GM23248 (cell line): ENCODE measurements around the gene MBP. TPM values are rescaled to one million over a fixed set of nuclear protein-coding genes. Genes with fewer than 3 reads are reported as not detected.

Experiments used
- DNase-seq: peaks from one replicate; pipeline ENCODE4 v3.0.0-alpha.2; 2015
- H2AFZ ChIP-seq: fragments of 200-600 bp; sonication (generic); 2 replicates; pipeline ENCODE4 v1.6.1; 2016; ENCODE audit warnings: antibody characterized with exemption
- H3F3A ChIP-seq: fragments of 200-600 bp; sonication (generic); 2 replicates; pipeline ENCODE4 v1.6.1; 2016; ENCODE audit warnings: mild to moderate bottlenecking, antibody characterized with exemption, mixed run types; ENCODE audit not compliant: insufficient read depth
- H3K27ac ChIP-seq: fragments of 200-600 bp; sonication (generic); 2 replicates; pipeline ENCODE4 v1.5.1; 2016; ENCODE audit warnings: mild to moderate bottlenecking
- H3K27me3 ChIP-seq: fragments of 200-600 bp; sonication (generic); replicated peaks from 2 replicates; pipeline ENCODE4 v1.6.1; 2016; ENCODE audit warnings: mild to moderate bottlenecking; ENCODE audit not compliant: insufficient read depth
- H3K36me3 ChIP-seq: fragments of 200-600 bp; sonication (generic); 2 replicates; pipeline ENCODE4 v1.6.1; 2016; ENCODE audit warnings: low read depth, mild to moderate bottlenecking
- H3K4me1 ChIP-seq: fragments of 200-600 bp; sonication (generic); 2 replicates; pipeline ENCODE4 v1.6.1; 2016; ENCODE audit warnings: mild to moderate bottlenecking; ENCODE audit not compliant: insufficient read depth
- H3K4me2 ChIP-seq: fragments of 200-600 bp; sonication (generic); one replicate; pipeline ENCODE4 v1.6.1; 2016; ENCODE audit warnings: mild to moderate bottlenecking; ENCODE audit not compliant: unreplicated experiment
- H3K4me3 ChIP-seq: fragments of 200-600 bp; sonication (generic); 2 replicates; pipeline ENCODE4 v1.5.1; 2016; ENCODE audit warnings: mild to moderate bottlenecking
- H3K79me2 ChIP-seq: fragments of 200-600 bp; sonication (generic); 2 replicates; pipeline ENCODE4 v1.6.1; 2016; ENCODE audit warnings: mild to moderate bottlenecking; ENCODE audit not compliant: insufficient read depth
- H3K9ac ChIP-seq: fragments of 200-600 bp; sonication (generic); 2 replicates; pipeline ENCODE4 v1.6.1; 2016; ENCODE audit warnings: mild to moderate bottlenecking
- H3K9me2 ChIP-seq: fragments of 200-600 bp; sonication (generic); 2 replicates; pipeline ENCODE4 v1.6.1; 2016; ENCODE audit warnings: mixed run types, mild to moderate bottlenecking, moderate library complexity; ENCODE audit not compliant: insufficient read depth
- H3K9me3 ChIP-seq: fragments of 200-600 bp; sonication (generic); one replicate; pipeline ENCODE4 v1.6.1; 2017; ENCODE audit warnings: low read depth
- H4K20me1 ChIP-seq: fragments of 200-600 bp; sonication (generic); 2 replicates; pipeline ENCODE4 v1.6.0; 2016; ENCODE audit not compliant: insufficient read depth
- EZH2 ChIP-seq: fragments of 200-600 bp; sonication (generic); IDR thresholded peaks from 2 replicates; pipeline ENCODE4 v1.6.1; 2018; ENCODE audit warnings: antibody characterized with exemption, mild to moderate bottlenecking; ENCODE audit not compliant: insufficient read depth, poor library complexity, severe bottlenecking
- EZH2phosphoT487 ChIP-seq: fragments of 200-600 bp; sonication (generic); IDR thresholded peaks from 2 replicates; pipeline ENCODE4 v1.6.1; 2018; ENCODE audit warnings: antibody characterized with exemption, moderate library complexity, mild to moderate bottlenecking, low read depth; ENCODE audit not compliant: insufficient read depth
- WGBS, 2 experiments: methylation state at CpG; one replicate each; pipeline ENCODE4 v1.1.6; 2015 to 2017; ENCODE audit warnings: low lambda C conversion rate in 2 of 2, low coverage in 1 of 2; ENCODE audit errors: missing lambda C conversion rate in 2 of 2; 5-methylcytosine and 5-hydroxymethylcytosine counted together
- in situ Hi-C: fragments of 300-500 bp; cut with MboI; formaldehyde crosslinking; loops from 2 replicates; pipeline ENCODE4 v1.15.0; 2020
- polyA plus RNA-seq: library from polyadenylated mRNA; unstranded; fragments of >200 nt; fragmentation: Nextera tagmentation; extraction: Ambion mirVana; gene quantifications from 2 replicates; pipeline ENCODE4 v1.2.1, GENCODE V29; 2016
- total RNA-seq: library from RNA; depleted of rRNA; stranded (reverse); fragments of >200 nt; shearing (Covaris generic); gene quantifications from 2 replicates; pipeline ENCODE4 v1.2.3, GENCODE V29; 2014

MBP gene
- total and polyA plus RNA-seq, 2 experiments from 2014 or later = 2.2 to 2.9 TPM

GRCh38 chr18:77091366-77091765 lies 41.2 kb downstream of the MBP start:
- Histone ChIP-seq H3K4me1 (peaks cover 9% of the 10 kb centered on the region), H4K20me1 (no peaks in the 10 kb centered on the region), H3K9me3 (no peaks in the 10 kb centered on the region), H3K79me2 (no peaks in the 10 kb centered on the region), H3K36me3 (no peaks in the 10 kb centered on the region), H3K4me3 (no peak overlapping the region), H3K4me2 (no peak overlapping the region), H3K9ac (no peak overlapping the region), H2AFZ (no peak overlapping the region), H3K27ac (no peak overlapping the region), H3K27me3 (no peaks in the 10 kb centered on the region), H3F3A (peaks cover 3% of the 10 kb centered on the region), H3K9me2 (no peaks in the 10 kb centered on the region)
- DNase-seq = no peak
- in situ Hi-C loops = no loop called here
- 94 to 97% methylated on average over 5 of the region's 5 CpGs for WGBS, 2 experiments
- no peak for TF ChIP-seq EZH2
- TF ChIP-seq EZH2phosphoT487 = no peak

DNA sequence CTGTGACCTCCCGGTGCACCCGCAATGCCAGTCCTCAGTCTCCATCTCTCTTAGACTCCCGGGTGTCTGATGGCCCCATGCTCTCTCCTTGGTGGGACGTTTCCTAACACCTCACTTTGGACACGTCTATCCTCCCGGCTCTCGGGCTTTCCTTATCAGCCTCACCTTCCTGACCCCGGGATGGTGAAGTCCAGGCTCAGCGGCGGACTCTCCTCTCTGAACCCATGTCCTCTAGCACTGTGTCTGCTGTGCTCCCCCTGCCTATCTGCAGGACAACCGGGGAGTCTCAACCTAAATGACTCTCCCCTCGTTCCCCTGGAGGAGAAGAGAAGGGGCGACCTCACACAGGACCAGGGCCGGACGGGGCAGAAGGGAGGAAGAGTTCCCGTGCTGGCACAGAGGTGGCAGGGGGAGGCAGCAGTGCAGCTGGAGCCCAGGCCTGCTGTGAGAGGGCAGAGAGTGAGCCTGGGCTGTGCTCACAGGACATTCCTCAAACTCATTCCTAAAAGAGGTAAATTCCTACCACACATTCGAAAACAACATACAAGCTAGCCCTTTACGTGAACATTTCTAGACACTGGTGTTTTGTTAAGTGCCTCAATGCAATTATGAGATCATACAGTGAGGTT lies 41.9 kb downstream of the MBP start:
- in situ Hi-C loops = no loop called here
- TF ChIP-seq EZH2phosphoT487 (no peak), EZH2 (no peak)
- H3K36me3 ChIP-seq = no peaks in the 10 kb centered on the region
- H2AFZ ChIP-seq = no peak overlapping the region
- no peaks in the 10 kb centered on the region for H4K20me1 ChIP-seq
- no peaks in the 10 kb centered on the region for H3K9me3 ChIP-seq
- no peak overlapping the region for H3K9ac ChIP-seq
- H3K9me2 ChIP-seq = no peaks in the 10 kb centered on the region
- no peaks in the 10 kb centered on the region for H3K79me2 ChIP-seq
- no peak for DNase-seq
- H3K4me3 ChIP-seq = no peak overlapping the region
- H3K4me1 ChIP-seq = peaks cover 16% of the 10 kb centered on the region
- H3F3A ChIP-seq = peaks cover 10% of the 10 kb centered on the region
- 79 to 87% methylated on average over 15 to 18 of the region's 18 CpGs for WGBS, 2 experiments
- no peaks in the 10 kb centered on the region for H3K27me3 ChIP-seq
- H3K4me2 ChIP-seq = no peak overlapping the region
- no peak overlapping the region for H3K27ac ChIP-seq

DNA sequence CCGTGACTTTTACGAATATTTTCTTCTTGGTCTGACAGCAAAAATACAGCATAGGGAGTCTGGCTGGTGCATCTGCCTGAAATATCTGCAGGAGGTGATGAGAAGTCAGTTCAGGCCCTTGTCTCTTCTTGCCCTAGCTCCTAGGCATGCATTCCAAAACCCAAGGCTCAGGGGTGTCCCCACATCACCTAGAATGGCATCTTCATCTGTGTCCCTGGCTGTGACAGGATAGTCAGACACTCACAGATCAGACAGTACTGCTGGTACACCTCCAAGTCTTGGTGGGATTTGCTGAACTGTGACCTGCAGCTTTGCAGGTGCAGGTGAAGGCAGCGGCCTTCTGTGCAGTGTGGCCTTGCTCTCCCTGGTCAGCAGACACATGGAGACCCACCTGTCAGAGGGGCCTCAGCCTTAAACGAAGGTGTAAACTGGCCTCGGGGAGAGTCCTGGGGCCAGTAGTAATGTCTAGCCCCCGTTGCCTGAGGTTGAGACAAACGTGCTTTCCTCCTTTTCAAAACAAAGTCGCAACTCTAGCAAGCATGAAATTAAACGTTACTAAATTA lies 42.8 kb downstream of the MBP start:
- 80 to 84% methylated on average over 9 of the region's 9 CpGs for WGBS, 2 experiments
- Histone ChIP-seq H3K4me2 (no peak overlapping the region), H2AFZ (no peak overlapping the region), H3K9me2 (no peaks in the 10 kb centered on the region), H4K20me1 (no peaks in the 10 kb centered on the region), H3K79me2 (no peaks in the 10 kb centered on the region), H3K27me3 (no peaks in the 10 kb centered on the region), H3K36me3 (no peaks in the 10 kb centered on the region), H3K4me3 (no peak overlapping the region), H3K9me3 (no peaks in the 10 kb centered on the region), H3F3A (peaks cover 15% of the 10 kb centered on the region), H3K9ac (no peak overlapping the region), H3K4me1 (peaks cover 16% of the 10 kb centered on the region), H3K27ac (no peak overlapping the region)
- in situ Hi-C loops = no loop called here
- no peak for DNase-seq
- TF ChIP-seq EZH2phosphoT487 (no peak), EZH2 (no peak)

- TF ChIP-seq EZH2phosphoT487 (no peak), EZH2 (no peak)
- H3K9me2 ChIP-seq = no peaks in the 10 kb centered on the region
- DNase-seq = no peak
- H3K27me3 ChIP-seq = no peaks in the 10 kb centered on the region
- no peaks in the 10 kb centered on the region for H3K9me3 ChIP-seq
- H3K36me3 ChIP-seq = no peaks in the 10 kb centered on the region
- H3K4me3 ChIP-seq = no peak overlapping the region
- H3K9ac ChIP-seq = no peak overlapping the region
- H4K20me1 ChIP-seq = no peaks in the 10 kb centered on the region
- H3K79me2 ChIP-seq = no peaks in the 10 kb centered on the region
- H3K4me1 ChIP-seq = peaks cover 16% of the 10 kb centered on the region
- WGBS, 2 experiments = 89 to 97% methylated on average over 13 to 14 of the region's 14 CpGs
- in situ Hi-C loops = no loop called here
- no peak overlapping the region for H2AFZ ChIP-seq
- H3K4me2 ChIP-seq = no peak overlapping the region
- peaks cover 15% of the 10 kb centered on the region for H3F3A ChIP-seq
- H3K27ac ChIP-seq = no peak overlapping the region
Observed at GRCh38 chr18:77088963-77089722, 43.4 kb downstream of the MBP start.
